ENCODE results near the gene EEA1. TPM values are rescaled to one million over a fixed set of nuclear protein-coding genes. Genes with fewer than 3 reads are reported as not detected.
"Not testable (repeated sequence)": the region's sequence is repeated elsewhere in the genome, so short reads cannot be mapped to it uniquely, and the experiment has no call there.

The EEA1 gene
- total RNA-seq, 1 donor from 2014 or later = 22.1 TPM

DNA sequence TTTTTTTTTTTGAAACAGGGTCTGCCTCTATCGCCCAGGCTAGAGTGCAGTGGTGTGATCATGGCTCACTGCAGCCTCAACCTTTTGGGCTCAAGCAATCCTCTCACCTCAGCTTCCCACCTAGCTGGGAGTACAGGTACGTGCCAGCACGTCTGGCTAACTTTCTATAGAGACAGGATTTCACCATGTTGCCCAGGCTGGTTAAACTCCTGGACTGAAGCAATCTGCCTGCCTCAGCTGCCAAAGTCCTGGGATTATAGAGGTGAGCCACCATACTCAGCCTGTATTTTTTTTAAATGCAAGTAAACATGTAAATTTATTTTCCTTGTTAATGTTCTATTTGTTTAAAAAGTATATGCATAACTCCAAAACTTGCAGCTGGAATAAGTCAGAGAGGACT lies 80.4 kb downstream of the EEA1 start:
- no peak for ATAC-seq (ENCODE audit: poor library complexity)

DNA sequence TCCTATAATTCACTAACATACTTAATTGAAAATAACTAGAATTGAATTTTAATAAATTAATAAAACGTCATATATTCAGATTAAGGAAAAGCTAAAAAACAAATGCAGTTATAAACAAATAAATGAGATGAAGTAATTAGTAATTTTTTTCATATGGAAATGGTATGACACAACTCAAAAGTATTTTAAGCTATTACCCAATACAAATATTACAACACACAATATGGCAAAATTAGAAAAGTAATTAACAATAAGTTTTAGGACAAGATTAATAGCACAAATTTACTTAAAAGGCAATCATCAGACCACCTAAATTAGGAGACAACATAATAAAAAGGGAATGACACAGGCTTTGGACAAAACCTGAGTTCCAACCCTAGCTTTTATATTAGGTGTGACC lies 81.7 kb downstream of the EEA1 start:
- intact Hi-C loops (cut with DNase I) = no loop called here
- DNase-seq = no peak
- ATAC-seq (ENCODE audit: poor library complexity) = no peak

More for the DNA sequence above, 80.4 kb downstream of the EEA1 start:
- intact Hi-C loops (cut with DNase I) = no loop called here
- DNase-seq = no peak

DNA sequence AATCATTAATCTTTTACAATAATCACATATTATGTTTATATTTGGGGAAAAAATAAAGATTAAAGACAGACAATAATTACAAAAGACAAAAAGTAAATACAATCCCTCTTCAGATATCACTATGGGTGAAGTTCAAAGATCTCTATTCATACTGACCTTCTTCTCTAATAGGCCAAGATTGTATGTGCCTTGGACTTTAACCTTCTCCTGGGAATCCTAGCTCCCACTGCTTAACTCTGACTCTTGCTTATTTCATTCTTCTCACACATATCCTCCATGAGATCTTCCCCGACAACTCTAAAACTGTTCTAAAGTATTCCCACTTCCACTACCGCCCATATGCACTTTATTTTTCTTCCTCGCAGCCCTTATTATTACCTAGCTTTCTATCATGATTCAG lies 83.8 kb downstream of the EEA1 start:
- ATAC-seq (ENCODE audit: poor library complexity) (no peak), DNase-seq (no peak)
- intact Hi-C loops (cut with DNase I) = no loop called here

DNA sequence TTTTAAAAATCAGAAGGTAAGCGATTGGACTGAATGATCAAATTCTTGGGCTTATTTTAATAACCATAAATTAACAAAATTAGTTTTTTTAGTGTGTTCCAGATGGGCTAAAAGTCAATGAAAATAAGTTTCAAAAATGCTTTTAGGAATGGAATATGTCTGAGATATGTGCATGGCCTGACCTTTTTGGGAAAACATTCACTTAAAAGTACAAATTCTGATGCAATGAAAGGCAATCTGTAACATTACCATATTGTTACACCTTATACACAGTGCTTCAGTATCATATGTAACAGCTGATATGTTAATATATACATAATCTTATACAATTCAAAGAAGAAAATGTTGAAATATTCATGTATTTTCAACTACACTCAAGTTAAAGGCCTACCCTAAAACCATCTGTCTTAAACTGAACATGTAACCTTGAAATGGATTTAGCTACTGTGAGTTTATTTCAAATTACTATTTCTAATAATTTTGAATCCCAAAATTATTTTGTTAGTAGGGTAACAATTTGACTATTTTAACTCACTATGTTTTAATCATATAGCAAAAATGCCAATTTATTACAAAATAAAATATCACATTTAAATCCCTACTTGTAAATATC lies 84.8 kb downstream of the EEA1 start:
- intact Hi-C loops (cut with DNase I) = no loop called here
- ATAC-seq (ENCODE audit: poor library complexity) = no peak
- DNase-seq = no peak

DNA sequence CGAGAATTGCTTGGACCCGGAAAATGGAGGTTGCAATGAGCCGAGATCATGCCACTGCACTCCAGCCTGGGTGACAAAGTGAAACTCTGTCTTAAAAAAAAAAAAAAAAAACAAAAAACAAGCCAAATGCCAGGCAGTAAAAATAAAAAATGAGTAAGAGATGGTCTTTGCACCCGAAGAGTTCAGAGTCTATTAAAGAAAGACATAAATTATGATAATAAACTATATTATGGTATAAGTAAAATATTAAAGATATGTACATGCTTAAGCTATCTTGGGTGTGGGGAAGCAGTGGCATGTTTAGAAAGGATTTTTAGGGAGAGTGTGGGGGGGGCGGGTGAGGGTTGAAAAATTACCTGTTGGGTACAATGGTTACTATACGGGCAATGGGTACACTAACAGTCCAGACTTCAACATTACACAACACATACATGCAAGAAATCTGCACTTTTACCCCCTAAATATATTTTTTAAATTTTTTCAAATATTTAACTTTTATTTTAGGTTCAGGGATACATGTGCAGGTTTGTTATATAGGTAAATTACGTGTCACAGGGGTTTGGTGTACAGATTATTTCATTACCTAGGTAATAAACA lies 99.3 kb downstream of the EEA1 start:
- ATAC-seq (ENCODE audit: poor library complexity) (no peak), DNase-seq (no peak)
- intact Hi-C loops (cut with DNase I) = no loop called here

DNA sequence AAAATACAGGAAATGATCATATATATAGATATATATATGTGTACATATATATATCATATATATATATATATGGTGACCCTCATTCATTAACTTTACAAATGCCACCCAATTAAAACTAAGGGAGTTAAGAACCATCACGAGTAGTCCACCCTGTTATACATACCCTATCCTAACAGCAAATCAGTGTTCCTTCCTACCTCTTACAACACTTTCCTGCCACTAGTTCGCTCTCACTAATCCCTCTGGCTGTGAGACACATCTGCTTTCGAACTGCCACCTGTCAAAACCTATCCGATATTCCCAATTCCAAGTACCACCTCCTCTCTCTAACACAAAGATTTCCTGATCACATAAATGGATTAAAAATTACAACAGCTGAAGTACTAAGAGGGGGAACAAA lies 100.5 kb downstream of the EEA1 start:
- DNase-seq (no peak), ATAC-seq (ENCODE audit: poor library complexity) (no peak)
- intact Hi-C loops (cut with DNase I) = no loop called here

DNA sequence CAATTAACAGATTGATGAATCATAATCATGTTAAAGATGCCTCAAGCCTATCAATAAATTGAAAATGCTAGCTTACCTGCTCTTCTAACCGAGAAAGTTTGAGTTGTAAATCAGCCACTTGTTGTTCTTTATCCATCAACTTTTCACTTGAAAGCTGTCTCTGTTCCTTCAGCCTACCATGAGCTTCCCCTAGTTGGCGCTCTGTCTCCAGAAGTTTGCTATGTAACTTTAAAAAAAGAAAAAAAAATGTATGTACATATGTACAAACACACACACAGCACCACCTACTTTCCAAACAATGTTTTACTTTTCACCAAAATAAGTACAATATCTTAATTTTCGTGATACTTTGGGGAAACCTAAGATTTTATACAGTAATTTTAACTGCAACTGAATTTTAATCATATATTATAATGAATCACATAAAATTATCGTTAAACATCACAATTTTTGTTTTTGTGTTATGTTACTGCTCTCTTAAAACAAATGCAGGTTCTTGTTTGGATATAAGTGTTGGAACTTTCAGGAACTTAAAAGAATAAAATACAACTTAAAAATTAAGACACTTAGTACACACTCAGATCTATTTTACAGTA lies 101.2 kb downstream of the EEA1 start:
- ATAC-seq (ENCODE audit: poor library complexity) (no peak), DNase-seq (no peak)
- intact Hi-C loops (cut with DNase I) = no loop called here

DNA sequence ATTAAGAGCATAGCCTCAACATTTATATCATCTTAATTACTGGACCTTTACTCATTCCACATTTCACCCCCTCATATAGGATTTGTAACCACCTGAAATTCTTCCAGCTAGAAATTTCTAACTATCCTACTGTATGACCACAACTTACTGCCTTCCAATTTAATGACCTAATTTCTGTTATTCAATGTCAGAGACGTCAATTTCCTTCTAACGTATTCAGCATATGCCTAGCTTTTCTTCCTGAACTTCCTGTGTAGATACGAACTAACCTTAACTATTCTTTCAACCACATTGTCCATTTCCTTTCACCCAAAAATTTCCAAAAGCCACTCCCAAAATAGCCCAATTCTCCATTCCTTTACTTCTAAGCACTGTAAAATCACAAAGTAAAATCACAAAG lies 108.0 kb downstream of the EEA1 start:
- DNase-seq (no peak), ATAC-seq (ENCODE audit: poor library complexity) (no peak)
- intact Hi-C loops (cut with DNase I) = no loop called here

DNA sequence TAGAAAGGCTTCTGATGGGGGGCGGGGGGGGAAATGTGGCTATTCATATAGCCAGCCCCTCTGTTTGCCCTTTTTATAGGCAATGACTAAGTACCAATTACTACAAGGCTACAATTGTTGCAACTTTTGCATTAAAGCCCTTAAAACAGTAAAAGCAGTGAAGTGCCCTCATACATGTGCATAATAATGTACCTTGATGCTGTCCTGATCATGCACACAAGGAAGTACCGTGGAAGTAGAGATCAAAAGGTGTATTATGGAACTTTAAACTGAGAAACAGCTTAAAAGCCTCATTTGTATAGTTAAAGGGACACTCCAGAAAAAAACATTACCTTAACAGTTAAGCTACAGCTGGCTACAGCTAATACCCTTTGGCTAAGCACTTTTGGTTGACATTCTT lies 114.5 kb downstream of the EEA1 start:
- intact Hi-C loops (cut with DNase I) = no loop called here
- ATAC-seq (ENCODE audit: poor library complexity) (no peak), DNase-seq (no peak)

DNA sequence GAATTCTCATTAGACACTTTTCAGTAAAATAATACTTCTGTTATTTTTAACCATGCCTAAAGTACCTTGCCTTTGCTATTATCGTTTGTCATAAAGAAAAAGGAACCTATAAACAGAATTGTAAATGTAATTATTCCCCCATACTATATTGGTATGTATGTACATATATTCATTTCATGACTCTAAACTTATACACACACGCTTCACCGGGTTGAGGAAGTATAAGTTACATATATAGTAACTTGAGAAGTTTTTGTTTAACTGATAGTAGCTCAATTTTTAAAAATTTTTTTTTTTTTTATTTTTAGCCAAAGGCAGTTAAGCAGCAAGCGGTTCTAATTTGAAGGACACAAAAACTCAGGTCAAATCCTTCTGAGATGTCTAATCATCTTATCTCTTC lies 118.7 kb downstream of the EEA1 start:
- DNase-seq (no peak), ATAC-seq (ENCODE audit: poor library complexity) (no peak)
- intact Hi-C loops (cut with DNase I) = no loop called here

DNA sequence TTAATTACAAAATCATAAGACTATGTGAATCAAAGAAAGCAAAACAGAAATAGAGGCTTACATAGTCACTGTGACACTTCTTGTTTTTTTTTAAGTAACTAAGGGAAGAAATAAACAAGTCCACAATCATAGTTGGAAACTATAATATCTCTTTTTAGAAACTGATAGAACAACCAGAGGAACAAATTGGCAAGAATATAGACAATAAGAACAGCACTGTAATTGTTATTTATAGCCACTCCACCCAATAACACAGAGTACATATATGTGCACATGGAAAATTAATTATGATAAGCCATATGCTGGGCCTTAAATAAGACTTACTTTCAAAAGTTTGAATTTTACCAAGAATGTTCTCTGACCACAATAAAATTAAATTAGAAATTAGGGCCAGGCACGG lies 125.2 kb downstream of the EEA1 start:
- intact Hi-C loops (cut with DNase I) = no loop called here
- DNase-seq (no peak), ATAC-seq (ENCODE audit: poor library complexity) (peak; percentile 56)

DNA sequence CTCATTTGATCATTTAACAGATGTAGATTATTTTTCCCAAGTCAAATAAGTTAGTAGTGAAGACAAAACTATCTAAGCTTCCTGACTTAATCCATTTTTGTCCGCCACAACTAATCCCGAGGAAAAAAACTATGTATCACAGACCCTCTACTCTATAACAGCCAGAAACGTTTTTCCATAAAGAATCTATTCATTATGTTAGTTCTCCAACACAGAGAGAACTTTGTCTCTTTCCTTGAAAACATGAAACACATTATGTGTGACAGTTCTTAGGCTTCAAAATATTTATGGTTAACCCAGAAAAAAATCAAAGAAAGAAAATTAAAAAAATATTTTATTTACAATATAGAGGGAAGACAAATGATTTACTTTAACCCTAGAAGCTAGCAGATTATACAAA lies 126.2 kb downstream of the EEA1 start:
- ATAC-seq (ENCODE audit: poor library complexity) = no peak
- intact Hi-C loops (cut with DNase I) = no loop called here
- DNase-seq = no peak

DNA sequence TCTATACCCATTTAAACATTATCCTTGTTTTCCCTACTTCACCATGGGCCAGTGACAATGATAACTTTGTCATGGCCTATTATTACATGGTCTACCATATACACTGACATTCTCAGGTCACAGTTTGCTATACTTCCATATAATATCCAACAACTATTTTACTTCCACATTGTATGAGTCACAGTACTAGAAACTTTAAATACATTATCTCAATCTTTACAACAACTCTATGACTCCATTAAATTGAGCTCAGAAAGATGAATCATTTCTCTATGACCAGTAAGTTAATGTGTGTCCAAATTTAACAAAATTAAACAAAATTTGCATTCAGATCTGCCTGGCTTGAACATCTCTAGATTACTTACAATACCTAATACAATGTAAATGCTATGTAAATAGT lies 132.4 kb downstream of the EEA1 start:
- DNase-seq = no peak
- intact Hi-C loops (cut with DNase I) = no loop called here
- no peak for ATAC-seq (ENCODE audit: poor library complexity)

DNA sequence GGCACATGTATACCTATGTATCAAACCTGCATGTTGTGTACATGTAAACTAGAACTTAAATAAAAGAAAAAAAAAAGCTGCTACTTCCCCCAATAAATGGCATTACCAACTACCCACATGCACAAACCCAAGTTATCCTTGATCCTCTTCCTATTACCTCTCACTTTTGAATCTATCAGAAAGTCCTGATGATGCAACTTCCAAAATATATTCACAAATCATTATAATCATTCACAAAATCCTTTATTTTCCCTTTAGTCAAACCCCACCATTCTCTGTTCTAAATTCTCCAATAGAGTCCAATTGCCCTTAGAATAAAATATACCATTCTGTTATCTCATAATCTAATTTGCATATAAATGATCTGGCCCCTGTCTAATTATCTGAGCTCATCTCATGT lies 134.3 kb downstream of the EEA1 start:
- ATAC-seq (ENCODE audit: poor library complexity) = no peak
- DNase-seq = no peak
- intact Hi-C loops (cut with DNase I) = no loop called here

DNA sequence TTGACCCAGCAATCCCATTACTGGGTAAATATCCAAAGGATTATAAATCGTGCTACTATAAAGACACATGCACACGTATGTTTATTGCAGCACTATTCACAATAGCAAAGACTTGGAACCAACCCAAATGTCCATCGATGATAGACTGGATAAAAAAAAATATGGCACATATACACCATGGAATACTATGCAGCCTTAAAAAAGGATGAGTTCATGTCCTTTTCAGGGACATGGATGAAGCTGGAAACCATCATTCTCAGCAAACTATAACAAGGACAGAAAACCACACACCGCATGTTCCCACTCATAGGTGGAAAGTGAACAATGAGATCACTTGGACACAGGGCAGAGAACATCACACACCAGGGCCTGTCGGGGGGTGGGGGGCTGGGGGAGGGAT lies 134.7 kb downstream of the EEA1 start:
- ATAC-seq (ENCODE audit: poor library complexity); DNase-seq; intact Hi-C loops (cut with DNase I): not testable (repeated sequence)

DNA sequence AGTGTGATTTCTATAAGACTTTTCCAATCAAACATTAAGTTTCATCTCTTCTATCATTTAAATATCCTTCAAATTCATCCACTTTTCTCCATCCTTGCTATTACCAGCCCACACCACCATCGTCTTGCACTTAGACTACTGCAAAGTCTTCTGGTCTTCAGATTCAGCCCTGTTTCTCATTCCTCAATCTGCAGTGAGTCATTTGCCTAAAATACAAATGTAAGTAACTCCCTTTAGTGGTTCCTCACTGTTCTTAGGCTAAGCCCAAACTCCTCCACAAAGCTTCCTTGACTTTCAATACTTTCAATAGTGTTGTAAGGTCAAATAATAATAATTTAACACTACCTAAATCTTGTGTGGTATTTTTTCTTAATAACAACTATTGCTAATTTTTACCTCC lies 143.1 kb downstream of the EEA1 start:
- peak; percentile 41 for ATAC-seq (ENCODE audit: poor library complexity)
- intact Hi-C loops (cut with DNase I) = loop anchor here (10.0 kb wide), 1 partner anchor 199 kb away; no protein-coding TSS in a partner anchor

DNA sequence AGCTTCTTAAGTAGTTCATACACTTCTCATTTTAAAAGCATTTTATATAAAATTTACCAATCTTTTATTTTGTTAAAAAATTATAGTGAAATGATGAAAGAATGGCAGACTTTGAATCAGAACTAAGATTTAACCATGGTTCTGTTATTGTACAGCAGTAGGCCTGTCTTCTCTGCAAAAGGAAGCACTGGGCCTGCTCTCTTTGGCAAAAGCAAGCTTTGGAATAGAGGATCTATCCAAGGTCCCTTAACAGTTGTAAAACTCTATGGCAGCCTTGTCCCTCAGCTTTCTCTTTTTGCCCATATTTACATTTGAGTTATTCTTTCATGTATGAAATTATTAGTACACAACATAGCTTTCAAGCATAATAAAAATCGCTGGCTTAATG lies 143.5 kb downstream of the EEA1 start:
- intact Hi-C loops (cut with DNase I) = loop anchor here (10.0 kb wide), 1 partner anchor 199 kb away; no protein-coding TSS in a partner anchor
- DNase-seq (no peak), ATAC-seq (ENCODE audit: poor library complexity) (peak; percentile 36)

More for the DNA sequence above, 143.1 kb downstream of the EEA1 start:
- no peak for DNase-seq

DNA sequence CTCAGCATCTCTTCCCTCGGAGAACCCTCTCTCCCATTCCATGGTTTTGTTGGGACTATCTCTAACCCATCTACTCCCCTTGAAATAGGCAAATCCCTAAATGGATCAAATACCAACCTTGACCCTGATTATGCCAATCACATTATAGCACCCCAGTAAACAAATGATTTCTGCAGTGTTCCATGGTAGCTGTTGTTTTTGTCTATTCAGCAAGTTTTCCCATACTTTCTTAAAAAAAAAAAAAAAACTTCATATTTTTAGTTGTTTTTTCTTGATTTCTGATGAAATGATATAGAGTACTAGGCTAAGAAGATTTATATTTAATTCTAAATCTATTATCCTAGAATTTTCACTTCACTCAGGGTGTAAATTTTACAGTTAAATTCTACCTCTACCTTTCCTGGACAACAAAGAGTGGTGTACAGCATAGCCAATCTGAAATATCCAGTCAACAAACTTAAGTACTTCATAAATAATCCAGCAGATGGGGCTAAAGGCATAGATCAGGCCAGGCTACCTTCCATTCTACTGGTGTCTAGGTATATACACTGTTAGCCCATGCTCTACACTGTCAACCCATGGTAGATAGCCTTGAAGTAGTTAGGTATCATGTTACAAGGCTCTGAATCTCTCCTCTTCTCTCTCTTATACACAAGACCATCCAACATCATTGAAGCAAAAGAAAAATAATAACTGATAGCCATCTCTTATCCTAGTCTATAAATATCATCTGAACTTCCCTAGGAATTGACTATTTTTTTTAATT lies 144.1 kb downstream of the EEA1 start:
- ATAC-seq (ENCODE audit: poor library complexity) (peak; percentile 95), DNase-seq (no peak)
- intact Hi-C loops (cut with DNase I) = loop anchor here (10.0 kb wide), 1 partner anchor 200 kb away; no protein-coding TSS in a partner anchor

DNA sequence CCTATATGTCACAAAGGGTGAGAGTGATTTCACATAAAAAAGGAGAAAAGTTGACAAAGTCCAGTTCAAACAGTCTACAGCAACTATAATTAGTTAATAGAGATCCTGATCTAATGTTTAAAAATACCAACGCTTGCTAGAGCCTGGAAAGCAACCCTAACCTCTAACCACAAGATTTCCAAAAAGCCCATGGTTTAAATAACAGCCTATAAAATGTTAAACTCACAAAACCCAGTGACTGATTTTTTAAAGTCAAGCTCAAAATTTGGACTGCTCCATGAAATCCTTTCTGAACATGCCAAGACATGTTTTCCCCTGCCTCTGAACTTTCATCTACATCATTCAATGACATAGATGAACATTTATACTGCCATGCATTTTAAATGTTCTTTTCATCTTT lies 144.7 kb downstream of the EEA1 start:
- ATAC-seq (ENCODE audit: poor library complexity) (no peak), DNase-seq (no peak)
- intact Hi-C loops (cut with DNase I) = loop anchor here (10.0 kb wide), 1 partner anchor 200 kb away; no protein-coding TSS in a partner anchor

DNA sequence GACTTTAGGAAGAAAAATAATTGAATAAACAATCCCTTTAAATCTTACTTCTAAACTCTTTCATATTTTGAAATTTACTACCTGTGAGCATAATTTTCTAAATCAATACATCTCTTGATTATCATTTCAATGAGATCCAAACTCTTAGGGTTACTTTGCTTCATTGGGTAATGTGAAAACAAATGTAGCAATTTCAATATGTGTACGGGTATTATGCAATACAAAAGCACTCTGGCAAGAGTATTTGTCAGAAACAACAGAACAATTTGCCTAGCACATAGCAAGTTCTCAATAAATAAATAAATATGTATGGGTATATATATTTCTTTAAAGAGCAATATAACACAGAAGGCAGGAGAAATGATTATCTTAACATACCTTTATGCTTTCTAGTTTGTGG lies 149.2 kb downstream of the EEA1 start:
- intact Hi-C loops (cut with DNase I) = loop anchor here (10.0 kb wide), 1 partner anchor 205 kb away; no protein-coding TSS in a partner anchor
- no peak for DNase-seq
- ATAC-seq (ENCODE audit: poor library complexity) = no peak

Measured in Right ventricle myocardium superior (tissue), 1 donor.